GM23338 (cell line): ENCODE measurements around the gene ELF5. TPM values are rescaled to one million over a fixed set of nuclear protein-coding genes. Genes with fewer than 3 reads are reported as not detected.
A peak's percentile ranks its signal among the peaks of the same experiment; 100 is the strongest.

Experiments
- ATAC-seq: fragments of 200-7000 bp; cut with Tn5 transposase; 3 replicates; pipeline ENCODE4 v1.9.1; 2020
- DNase-seq: peaks from one replicate; pipeline ENCODE4 v3.0.0-alpha.2; 2015; ENCODE audit warnings: low spot score
- H2AFZ ChIP-seq: fragments of 200-600 bp; sonication (generic); 2 replicates; pipeline ENCODE4 v1.8.0; 2016; ENCODE audit warnings: antibody characterized with exemption, mild to moderate bottlenecking, moderate library complexity
- H3F3A ChIP-seq: fragments of 200-600 bp; sonication (generic); replicated peaks from 2 replicates; pipeline ENCODE4 v1.8.0; 2017; ENCODE audit warnings: antibody characterized with exemption, mixed run types, low read depth
- H3K27ac ChIP-seq: fragments of 200-600 bp; sonication (generic); 2 replicates; pipeline ENCODE4 v1.6.1; 2016; ENCODE audit warnings: low read depth
- H3K27me3 ChIP-seq: fragments of 200-600 bp; sonication (generic); 2 replicates; pipeline ENCODE4 v1.8.0; 2016; ENCODE audit warnings: mild to moderate bottlenecking, mixed run types, moderate library complexity; ENCODE audit not compliant: insufficient read depth
- H3K36me3 ChIP-seq: fragments of 200-600 bp; sonication (generic); 2 replicates; pipeline ENCODE4 v1.8.0; 2016; ENCODE audit warnings: mild to moderate bottlenecking; ENCODE audit not compliant: insufficient read depth
- H3K4me1 ChIP-seq: fragments of 200-600 bp; sonication (generic); 2 replicates; pipeline ENCODE4 v1.8.0; 2016; ENCODE audit warnings: mild to moderate bottlenecking, moderate library complexity; ENCODE audit not compliant: insufficient read depth
- H3K4me2 ChIP-seq: fragments of 200-600 bp; sonication (generic); 2 replicates; pipeline ENCODE4 v1.7.1; 2017; ENCODE audit warnings: mixed run types
- H3K4me3 ChIP-seq: fragments of 200-600 bp; sonication (generic); 2 replicates; pipeline ENCODE4 v1.6.1; 2016; ENCODE audit warnings: mixed run types
- H3K79me2 ChIP-seq: fragments of 200-600 bp; sonication (generic); replicated peaks from 2 replicates; pipeline ENCODE4 v1.8.0; 2017; ENCODE audit warnings: mild to moderate bottlenecking; ENCODE audit not compliant: insufficient read depth
- H3K9me2 ChIP-seq: fragments of 200-600 bp; sonication (generic); 2 replicates; pipeline ENCODE4 v1.8.0; 2017; ENCODE audit not compliant: insufficient read depth
- H4K20me1 ChIP-seq: fragments of 200-600 bp; sonication (generic); replicated peaks from 2 replicates; pipeline ENCODE4 v1.8.0; 2017; ENCODE audit warnings: mild to moderate bottlenecking; ENCODE audit not compliant: insufficient read depth
- H3K27ac Mint-ChIP-seq: 2 replicates; pipeline ENCODE4 v1.8.0; 2020; ENCODE audit warnings: inconsistent platforms, mild to moderate bottlenecking, moderate library complexity, mixed read lengths
- H3K27me3 Mint-ChIP-seq: 3 replicates; pipeline ENCODE4 v1.8.0; 2022; ENCODE audit warnings: low read depth, mild to moderate bottlenecking, moderate library complexity, mixed read lengths, inconsistent platforms; ENCODE audit not compliant: insufficient read depth, poor library complexity
- H3K36me3 Mint-ChIP-seq: 3 replicates; pipeline ENCODE4 v1.8.0; 2021; ENCODE audit warnings: low read depth, mild to moderate bottlenecking, inconsistent platforms, moderate library complexity, mixed read lengths
- H3K4me1 Mint-ChIP-seq: 3 replicates; pipeline ENCODE4 v1.8.0; 2020; ENCODE audit warnings: mild to moderate bottlenecking, inconsistent platforms, mixed read lengths
- H3K4me3 Mint-ChIP-seq: 3 replicates; pipeline ENCODE4 v1.8.0; 2021; ENCODE audit warnings: moderate library complexity, mild to moderate bottlenecking, inconsistent platforms, mixed read lengths
- H3K9me3 Mint-ChIP-seq: 3 replicates; pipeline ENCODE4 v1.8.0; 2020; ENCODE audit warnings: moderate library complexity, mild to moderate bottlenecking, inconsistent platforms, mixed read lengths
- CREB1 ChIP-seq: fragments of 250-450 bp; sonication (Bioruptor Pico); IDR thresholded peaks from 2 replicates; pipeline ENCODE4 v1.5.0; 2020; ENCODE audit warnings: low read depth, mild to moderate bottlenecking, moderate library complexity
- CTCF ChIP-seq, 2 experiments: fragments of 200-600 bp in 1 of 2; sonication (generic) in 1 of 2; conservative IDR thresholded peaks; 2 replicates each; pipeline versions ENCODE4 v1.5.1 to v1.6.1; 2016 to 2017; ENCODE audit warnings: antibody characterized with exemption in 2 of 2, low read depth in 2 of 2, mild to moderate bottlenecking in 2 of 2, moderate library complexity in 1 of 2
- ETS1 ChIP-seq: IDR thresholded peaks from 2 replicates; pipeline ENCODE4 v1.6.1; 2016; ENCODE audit warnings: antibody characterized with exemption
- EZH2 ChIP-seq: fragments of 200-600 bp; sonication (generic); IDR thresholded peaks from one replicate; pipeline ENCODE4 v1.8.0; 2017; ENCODE audit warnings: antibody characterized with exemption, mild to moderate bottlenecking, low read depth; ENCODE audit not compliant: unreplicated experiment
- EZH2phosphoT487 ChIP-seq: fragments of 200-600 bp; sonication (generic); IDR thresholded peaks from one replicate; pipeline ENCODE4 v1.8.1; 2018; ENCODE audit warnings: antibody characterized with exemption; ENCODE audit not compliant: unreplicated experiment
- JUNB ChIP-seq: IDR thresholded peaks from one replicate; pipeline ENCODE4 v1.6.1; 2016; ENCODE audit warnings: antibody characterized with exemption; ENCODE audit not compliant: unreplicated experiment
- POLR2AphosphoS5 ChIP-seq: IDR thresholded peaks from 2 replicates; pipeline ENCODE4 v1.6.1; 2016; ENCODE audit warnings: antibody characterized with exemption, low read depth
- REST ChIP-seq: IDR thresholded peaks from one replicate; pipeline ENCODE4 v1.6.1; 2018; ENCODE audit warnings: antibody characterized with exemption; ENCODE audit not compliant: unreplicated experiment
- ZNF331 ChIP-seq: fragments of 250-450 bp; sonication (Bioruptor Pico); IDR thresholded peaks from 2 replicates; pipeline ENCODE4 v1.5.0; 2020; ENCODE audit warnings: low read depth, mild to moderate bottlenecking, moderate library complexity
- polyA plus RNA-seq: library from polyadenylated mRNA; unstranded; fragments of >200 nt; fragmentation: Nextera tagmentation; extraction: Ambion mirVana; gene quantifications from 2 replicates; pipeline ENCODE4 v1.2.1, GENCODE V29; 2016
- total RNA-seq: library from RNA; depleted of rRNA; stranded (reverse); fragments of >200 nt; shearing (Covaris generic); gene quantifications from 2 replicates; pipeline ENCODE4 v1.2.3, GENCODE V29; 2014

ELF5 gene
- total and polyA plus RNA-seq, 2 experiments from 2014 or later, result not detected

GRCh38 chr11:34552270-34552669 is 38.7 kb upstream of the ELF5 start:
- Histone ChIP-seq H3K4me2 (no peak overlapping the region), H3K36me3 (no peaks in the 10 kb centered on the region), H3K4me1 (no peaks in the 10 kb centered on the region), H3K79me2 (no peaks in the 10 kb centered on the region), H2AFZ (no peak overlapping the region), H3K27ac (no peak overlapping the region), H3F3A (no peaks in the 10 kb centered on the region), H3K9me2 (peaks cover 5% of the 10 kb centered on the region; the same call in 1 of the 2 replicates), H4K20me1 (no peaks in the 10 kb centered on the region), H3K4me3 (no peak overlapping the region), H3K27me3 (no peaks in the 10 kb centered on the region)
- TF ChIP-seq JUNB (no peak), ETS1 (no peak), ZNF331 (CRISPR knock-in tag) (no peak), CTCF (conservative IDR thresholded peaks at IDR 0.05; ENCODE audit: low read depth in 2 of 2) (no peak), REST (no peak)
- Mint-ChIP-seq H3K9me3 (no peaks in the 10 kb centered on the region), H3K4me3 (no peak overlapping the region), H3K27ac (no peak overlapping the region), H3K4me1 (no peaks in the 10 kb centered on the region; the same call in 2 of the 3 replicates), H3K27me3 (no peaks in the 10 kb centered on the region), H3K36me3 (no peaks in the 10 kb centered on the region)
- ATAC-seq (no peak), DNase-seq (no peak)

GRCh38 chr11:34549271-34549670 is 35.7 kb upstream of the ELF5 start:
- H3K36me3 Mint-ChIP-seq, result no peaks in the 10 kb centered on the region
- Histone ChIP-seq H3K4me2 (no peak overlapping the region), H3K36me3 (no peaks in the 10 kb centered on the region), H2AFZ (peak overlapping the region; percentile 59; the same call in 1 of the 2 replicates), H3K9me2 (no peaks in the 10 kb centered on the region), H3K4me1 (no peaks in the 10 kb centered on the region), H4K20me1 (no peaks in the 10 kb centered on the region), H3K27ac (no peak overlapping the region), H3K79me2 (no peaks in the 10 kb centered on the region), H3K4me3 (no peak overlapping the region), H3F3A (no peaks in the 10 kb centered on the region), H3K27me3 (no peaks in the 10 kb centered on the region)
- H3K9me3 Mint-ChIP-seq, result no peaks in the 10 kb centered on the region
- DNase-seq (no peak), ATAC-seq (peak; percentile 37; the same call in 1 of the 3 replicates)
- H3K27me3 Mint-ChIP-seq, result no peaks in the 10 kb centered on the region
- no peak overlapping the region for H3K4me3 Mint-ChIP-seq
- no peaks in the 10 kb centered on the region; the same call in 2 of the 3 replicates for H3K4me1 Mint-ChIP-seq
- no peak overlapping the region for H3K27ac Mint-ChIP-seq
- TF ChIP-seq CREB1 (CRISPR knock-in tag), result no peak
- no peak for TF ChIP-seq CTCF (conservative IDR thresholded peaks at IDR 0.05; ENCODE audit: low read depth in 2 of 2)
- TF ChIP-seq EZH2phosphoT487, result no peak
- TF ChIP-seq POLR2AphosphoS5, result no peak
- no peak for TF ChIP-seq EZH2
